Measurements from ENCODE around the gene UBAC2. TPM values are rescaled to one million over a fixed set of nuclear protein-coding genes. Genes with fewer than 3 reads are reported as not detected.
A peak's percentile ranks its signal among the peaks of the same experiment; 100 is the strongest.

Gene UBAC2
- total and polyA plus RNA-seq, 7 donors = 31.8 to 73.9 (median 47.6) TPM

DNA sequence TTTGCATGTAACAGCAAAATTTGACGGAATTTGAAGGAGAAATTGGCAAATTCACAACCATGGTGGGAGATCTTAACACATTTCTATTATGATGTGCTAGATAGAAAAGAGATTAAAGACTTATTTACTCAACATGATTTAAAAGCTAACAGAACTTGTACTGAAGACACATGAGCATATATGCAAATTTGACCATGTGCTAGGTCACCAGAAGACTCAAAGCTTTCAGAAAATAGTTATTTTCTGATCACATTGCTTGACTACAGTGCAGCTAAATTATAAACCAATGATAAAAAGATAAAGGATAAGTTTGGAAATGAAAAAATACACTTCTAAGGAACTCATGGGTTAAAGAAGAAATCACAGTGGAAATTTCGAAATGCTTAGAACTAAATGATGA, 97.4 kb downstream of the UBAC2 start:
- Histone ChIP-seq H3K27me3 (no peaks in the 10 kb centered on the region), H3K4me3 (no peak overlapping the region), H3K4me1 (peaks cover 0 to 36% (median 10%) of the 10 kb centered on the region in 4 donors), H3K27ac (peak overlapping the region in 3 of 4 donors; percentile 18 to 39 (median 25)), H3K36me3 (peaks cover 0 to 23% (median 3%) of the 10 kb centered on the region in 4 donors), H3K9me3 (no peaks in the 10 kb centered on the region)
- TF ChIP-seq POLR2A (IDR thresholded peaks at IDR 0.05) (no peak), EP300 (IDR thresholded peaks at IDR 0.05) (no peak)
- TF ChIP-seq, protein P1, sequence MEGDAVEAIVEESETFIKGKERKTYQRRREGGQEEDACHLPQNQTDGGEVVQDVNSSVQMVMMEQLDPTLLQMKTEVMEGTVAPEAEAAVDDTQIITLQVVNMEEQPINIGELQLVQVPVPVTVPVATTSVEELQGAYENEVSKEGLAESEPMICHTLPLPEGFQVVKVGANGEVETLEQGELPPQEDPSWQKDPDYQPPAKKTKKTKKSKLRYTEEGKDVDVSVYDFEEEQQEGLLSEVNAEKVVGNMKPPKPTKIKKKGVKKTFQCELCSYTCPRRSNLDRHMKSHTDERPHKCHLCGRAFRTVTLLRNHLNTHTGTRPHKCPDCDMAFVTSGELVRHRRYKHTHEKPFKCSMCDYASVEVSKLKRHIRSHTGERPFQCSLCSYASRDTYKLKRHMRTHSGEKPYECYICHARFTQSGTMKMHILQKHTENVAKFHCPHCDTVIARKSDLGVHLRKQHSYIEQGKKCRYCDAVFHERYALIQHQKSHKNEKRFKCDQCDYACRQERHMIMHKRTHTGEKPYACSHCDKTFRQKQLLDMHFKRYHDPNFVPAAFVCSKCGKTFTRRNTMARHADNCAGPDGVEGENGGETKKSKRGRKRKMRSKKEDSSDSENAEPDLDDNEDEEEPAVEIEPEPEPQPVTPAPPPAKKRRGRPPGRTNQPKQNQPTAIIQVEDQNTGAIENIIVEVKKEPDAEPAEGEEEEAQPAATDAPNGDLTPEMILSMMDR (IDR thresholded peaks at IDR 0.05) = no peak
- intact Hi-C loops (cut with DNase I) = no loop called here
- WGBS, 2 donors = 84 to 88% methylated on average over 2 of the region's 2 CpGs
- no peak for DNase-seq

DNA sequence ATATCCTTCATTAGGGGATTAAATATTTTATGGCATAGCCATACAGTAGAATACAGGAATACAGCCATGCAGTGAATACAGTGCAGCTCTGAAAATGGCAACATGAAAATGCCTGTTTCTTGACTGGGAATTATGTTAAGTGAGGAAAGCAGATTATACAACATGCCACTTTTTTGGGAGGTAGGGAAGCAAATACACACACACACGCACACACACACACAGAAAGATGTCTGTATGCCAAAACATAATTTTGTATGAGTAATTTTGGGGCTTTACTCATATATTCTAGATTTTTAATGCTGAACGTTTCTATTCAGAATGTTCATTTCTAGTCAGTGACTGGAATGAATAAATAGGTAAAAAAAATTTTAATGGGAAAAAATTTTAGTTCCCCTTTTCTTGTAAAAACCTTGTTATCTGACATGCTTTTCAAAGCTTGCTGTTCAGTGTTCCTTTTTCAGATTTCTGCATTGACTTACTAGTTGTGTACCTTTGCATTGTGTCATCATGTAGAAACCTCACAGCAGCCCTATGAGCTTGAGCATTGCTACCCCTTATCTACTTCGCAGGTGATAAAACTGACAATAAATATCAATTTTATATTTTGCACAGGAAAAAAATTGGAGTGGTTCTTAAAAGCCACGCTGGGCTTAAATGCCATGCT, 98.7 kb downstream of the UBAC2 start:
- H3K36me3 ChIP-seq = peaks cover 0 to 16% (median 3%) of the 10 kb centered on the region in 4 donors
- H3K27ac ChIP-seq = peak overlapping the region in 1 of 4 donors; percentile 35
- H3K4me3 ChIP-seq = no peak overlapping the region
- no peaks in the 10 kb centered on the region for H3K27me3 ChIP-seq
- intact Hi-C loops (cut with DNase I) = no loop called here
- no peaks in the 10 kb centered on the region for H3K9me3 ChIP-seq
- no peak for DNase-seq
- H3K4me1 ChIP-seq = peaks cover 0 to 49% (median 17%) of the 10 kb centered on the region in 4 donors
- TF ChIP-seq, protein P1 (IDR thresholded peaks at IDR 0.05) = no peak
- no peak for TF ChIP-seq EP300 (IDR thresholded peaks at IDR 0.05)
- 76 to 90% methylated on average over 4 of the region's 4 CpGs for WGBS, 2 donors

DNA sequence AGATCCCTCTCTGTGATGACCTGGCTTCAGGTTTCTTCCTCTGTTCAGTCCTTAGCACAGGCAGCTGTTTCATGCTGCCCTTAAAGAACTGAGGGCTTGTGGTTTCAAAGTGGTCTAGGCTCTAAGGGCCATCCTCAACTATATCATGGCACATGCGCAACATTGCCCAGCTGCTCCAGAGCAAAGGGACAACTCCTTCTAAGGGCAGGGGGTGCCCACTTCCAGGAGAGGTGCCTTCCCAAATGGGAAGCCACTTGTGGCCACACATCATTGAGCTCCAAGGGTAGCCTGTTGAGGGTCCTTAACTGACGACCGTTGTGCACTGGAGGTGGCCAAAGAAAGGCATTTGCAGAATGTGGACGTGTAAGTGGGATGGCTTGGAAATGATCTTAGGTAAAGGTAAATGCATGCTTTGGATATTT, 99.3 kb downstream of the UBAC2 start:
- H3K27ac ChIP-seq = peak overlapping the region in 1 of 4 donors; percentile 35
- peaks cover 0 to 50% (median 21%) of the 10 kb centered on the region in 4 donors for H3K4me1 ChIP-seq
- intact Hi-C loops (cut with DNase I) = no loop called here

DNA sequence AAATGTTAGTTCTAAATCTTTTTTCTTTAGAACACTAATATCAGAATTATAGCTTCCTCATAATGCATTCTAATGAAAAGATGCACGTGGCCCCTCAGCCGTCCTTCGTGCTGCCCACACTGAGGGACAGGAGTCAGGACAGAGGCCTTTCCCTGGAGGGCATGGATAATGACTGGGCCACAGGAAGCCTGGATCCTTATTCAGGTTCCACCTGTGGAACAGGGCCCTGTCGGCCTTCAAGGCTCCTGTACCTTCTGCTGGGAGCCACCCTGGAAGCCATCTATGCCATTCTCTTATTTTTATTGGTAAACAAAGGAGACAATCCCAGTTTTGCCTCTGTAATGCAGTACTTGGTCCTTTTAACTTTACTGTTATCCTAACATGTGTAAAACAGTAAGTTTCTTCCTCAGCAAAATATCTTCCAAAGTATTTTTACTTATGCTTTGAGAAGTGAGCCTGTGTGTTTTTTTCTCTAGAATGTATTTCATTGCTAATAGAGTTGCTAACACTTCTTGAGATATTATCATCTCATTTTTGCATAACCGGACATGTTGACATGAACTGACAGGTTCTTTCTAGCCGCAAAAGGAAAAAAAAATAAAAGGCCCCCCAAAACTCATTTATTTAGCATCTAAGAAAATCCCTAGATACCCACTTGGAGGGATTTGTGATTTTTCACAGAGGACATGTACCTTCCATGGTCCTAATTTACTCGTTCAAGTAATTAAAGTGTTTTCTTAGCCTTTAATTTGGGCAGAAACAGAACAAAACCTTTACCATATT, 100.6 kb downstream of the UBAC2 start:
- H3K36me3 ChIP-seq = no peaks in the 10 kb centered on the region
- WGBS, 2 donors = 84 to 90% methylated on average over 7 of the region's 7 CpGs
- intact Hi-C loops (cut with DNase I) = no loop called here
- H3K27me3 ChIP-seq = no peaks in the 10 kb centered on the region
- no peak for DNase-seq
- no peaks in the 10 kb centered on the region for H3K9me3 ChIP-seq
- TF ChIP-seq EP300 (IDR thresholded peaks at IDR 0.05) (no peak), POLR2A (IDR thresholded peaks at IDR 0.05) (no peak), POLR2AphosphoS5 (IDR thresholded peaks at IDR 0.05) (no peak)
- TF ChIP-seq, protein P1 (IDR thresholded peaks at IDR 0.05) = no peak
- peak overlapping the region; percentile 8 to 30 (median 15) for H3K27ac ChIP-seq
- no peak overlapping the region for H3K4me3 ChIP-seq
- H3K4me1 ChIP-seq = peaks cover 0 to 50% (median 18%) of the 10 kb centered on the region in 4 donors

More for the DNA sequence above, 99.3 kb downstream of the UBAC2 start:
- Histone ChIP-seq H3K9me3 (no peaks in the 10 kb centered on the region), H3K4me3 (no peak overlapping the region), H3K27me3 (no peaks in the 10 kb centered on the region), H3K36me3 (peaks cover 0 to 11% (median 1%) of the 10 kb centered on the region in 4 donors)
- WGBS, 2 donors = 87 to 95% methylated on average over 4 of the region's 4 CpGs
- TF ChIP-seq, protein P1 (IDR thresholded peaks at IDR 0.05) = no peak
- TF ChIP-seq EP300 (IDR thresholded peaks at IDR 0.05) (no peak), POLR2A (IDR thresholded peaks at IDR 0.05) (no peak), POLR2AphosphoS5 (IDR thresholded peaks at IDR 0.05) (no peak)
- no peak for DNase-seq

Measured in sigmoid colon (tissue), 7 donors.